Measurements from ENCODE around the gene CP.
"Not testable (repeated sequence)": the region's sequence is repeated elsewhere in the genome, so short reads cannot be mapped to it uniquely, and the experiment has no call there.

The CP gene

DNA sequence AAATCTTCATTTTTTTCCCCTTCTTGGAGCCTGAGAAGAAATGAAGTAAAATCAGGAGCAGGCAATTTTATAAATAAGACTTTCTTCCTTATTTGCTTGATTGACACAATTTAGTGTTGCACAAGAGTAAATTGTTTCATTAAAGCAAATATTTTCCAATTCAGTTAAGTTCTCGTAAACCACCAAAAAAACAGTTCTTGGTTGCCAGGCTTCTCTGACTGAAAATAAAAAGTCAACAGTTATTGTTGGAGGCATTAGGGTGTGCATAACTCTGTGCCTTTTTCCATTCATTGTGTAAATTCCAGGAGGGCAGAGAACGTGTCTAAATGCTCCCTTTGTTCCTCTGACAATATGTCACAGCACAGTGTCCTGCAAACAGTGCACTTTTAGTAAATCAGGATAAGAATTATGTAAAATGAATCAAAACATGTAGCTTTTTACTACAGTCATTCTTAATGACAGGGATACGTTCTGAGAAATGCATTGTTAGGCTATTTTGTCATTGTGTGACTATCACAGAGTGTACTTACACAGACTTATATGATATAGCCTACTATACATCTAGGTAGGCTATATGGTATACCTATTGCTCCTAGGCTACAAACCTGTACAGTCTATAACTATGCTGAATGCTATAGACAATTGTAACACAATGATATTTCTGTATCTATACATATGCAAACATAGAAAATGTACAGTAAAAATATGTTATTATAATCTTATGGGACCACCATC, at the start of gene CP:
Gene CP (minus strand): TSS at position 47 of the 735 bp plus-strand sequence. CDS start 37 bp downstream, at position 10.
- no peak for DNase-seq (ENCODE audit: low read depth, low spot score)

DNA sequence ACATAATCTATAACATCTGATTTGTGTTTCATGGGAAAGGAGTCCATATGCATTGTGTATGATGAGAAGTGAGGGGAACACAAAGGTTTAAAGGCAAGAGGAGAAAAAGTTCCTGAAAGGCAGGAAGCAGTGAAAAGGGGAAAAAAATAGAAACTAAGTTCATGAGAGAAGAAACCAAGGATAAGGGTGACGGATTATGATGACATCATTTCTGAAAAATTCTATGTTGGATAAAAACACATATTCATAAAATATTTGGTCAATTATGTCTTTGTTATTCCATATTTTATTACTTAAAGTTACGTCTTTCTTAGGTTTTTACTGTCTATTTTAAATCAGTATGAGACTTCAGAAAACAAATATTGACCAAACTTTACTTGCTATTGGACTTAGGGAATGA, 48.6 kb upstream of the CP start:
- DNase-seq (ENCODE audit: low read depth, low spot score), result no peak

DNA sequence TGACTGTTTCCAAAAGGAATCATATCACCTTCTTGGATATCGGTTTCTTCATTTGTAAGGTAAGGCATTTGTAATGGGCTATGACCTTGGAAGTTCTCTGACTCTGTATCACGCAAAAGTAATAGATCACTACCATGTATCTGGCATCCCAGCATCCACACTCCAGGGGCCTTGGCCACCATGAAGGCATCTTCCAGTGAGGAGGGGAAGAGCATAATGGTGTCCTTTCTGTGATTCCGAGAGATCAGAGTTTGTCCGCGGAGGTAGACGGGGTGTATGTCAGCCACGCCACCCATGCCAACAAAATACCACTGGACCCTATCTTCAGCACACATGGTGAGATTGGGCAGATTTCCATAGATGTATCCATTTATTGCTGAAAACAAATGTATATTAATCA, 48.1 kb upstream of the CP start:
- DNase-seq (ENCODE audit: low read depth, low spot score), result no peak

DNA sequence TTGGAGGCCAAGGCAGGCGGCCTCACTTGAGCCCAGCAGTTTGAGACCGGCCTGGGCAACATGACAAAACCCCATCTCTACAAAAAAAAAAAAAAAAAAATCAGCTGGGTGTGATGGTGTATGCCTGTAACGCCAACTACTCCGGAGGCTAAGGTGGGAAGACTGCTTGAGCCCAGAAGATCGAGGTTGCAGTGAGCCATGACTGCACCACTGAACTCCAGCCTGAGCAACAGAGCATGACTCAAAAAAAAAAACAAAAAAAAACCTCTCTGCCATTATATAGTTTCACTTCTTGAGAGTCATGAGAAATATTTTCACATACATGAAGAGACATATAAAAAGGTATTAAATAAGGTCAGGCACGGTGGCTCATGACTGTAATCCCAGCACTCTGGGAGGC, 45.9 kb upstream of the CP start:
- DNase-seq (ENCODE audit: low read depth, low spot score), result no peak

DNA sequence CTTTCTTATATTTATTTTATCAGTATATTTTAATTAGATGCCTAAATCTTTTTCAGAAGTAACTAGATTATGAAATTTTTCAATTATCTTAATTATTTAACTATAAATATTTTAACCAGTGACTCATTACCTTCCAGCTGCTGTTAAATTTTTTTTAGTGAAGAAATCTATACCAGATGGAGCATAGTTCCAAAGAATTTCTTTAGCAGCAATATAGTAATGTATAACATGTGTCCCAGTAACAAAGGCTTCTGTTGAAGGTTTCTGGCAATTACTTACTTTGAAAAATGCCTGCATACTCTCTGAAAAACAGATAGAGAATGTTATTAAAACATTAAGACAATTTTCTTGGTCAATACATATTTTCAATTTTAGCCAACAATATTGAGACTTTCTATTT, 45.1 kb upstream of the CP start:
- no peak for DNase-seq (ENCODE audit: low read depth, low spot score)

GRCh38 chr3:149263856-149264255, 42.2 kb upstream of the CP start:
- DNase-seq (ENCODE audit: low read depth, low spot score), result no peak

- no peak for DNase-seq (ENCODE audit: low read depth, low spot score)
Observed at GRCh38 chr3:149258714-149259113, 37.1 kb upstream of the CP start.

- no peak for DNase-seq (ENCODE audit: low read depth, low spot score)
Observed at GRCh38 chr3:149258298-149258697, 36.7 kb upstream of the CP start.

GRCh38 chr3:149252272-149252671, 30.6 kb upstream of the CP start:
- no peak for DNase-seq (ENCODE audit: low read depth, low spot score)

- no peak for DNase-seq (ENCODE audit: low read depth, low spot score)
Observed at GRCh38 chr3:149251186-149251585, 29.6 kb upstream of the CP start.

DNA sequence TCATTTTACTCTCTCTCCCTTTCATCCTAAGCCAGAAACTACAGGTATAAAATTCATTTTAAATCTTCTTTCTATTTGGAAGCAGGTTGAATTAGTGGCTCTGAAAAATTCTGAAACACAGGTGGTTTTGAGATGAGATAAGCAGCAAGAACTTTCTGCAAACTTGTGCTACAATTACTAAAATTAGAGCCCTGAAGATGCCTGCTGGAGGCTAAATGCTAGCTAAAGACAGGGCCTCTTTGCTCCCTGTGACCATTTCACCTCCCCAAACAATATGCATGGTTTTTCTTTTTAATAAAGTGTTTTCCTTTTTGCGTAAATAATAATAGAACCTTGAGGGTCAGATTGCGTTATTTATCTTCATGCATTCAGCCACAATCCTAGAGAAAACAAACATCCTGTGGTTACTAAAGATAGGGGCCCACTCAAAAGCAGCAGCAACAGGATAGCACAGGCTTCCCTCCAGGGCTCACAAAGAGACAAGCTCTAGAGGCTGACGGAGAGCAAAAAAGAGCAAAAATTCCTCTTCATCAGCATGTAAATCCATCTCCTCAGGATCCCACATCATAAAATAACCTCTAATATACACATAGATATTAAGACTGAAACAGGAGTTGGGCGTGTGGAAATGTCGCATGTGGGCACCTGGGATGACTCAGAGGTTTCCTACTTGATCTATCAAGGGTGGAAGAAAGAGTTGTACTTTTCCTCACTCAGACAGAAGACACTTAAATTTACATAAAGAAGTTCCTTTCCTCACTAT, 26.5 kb upstream of the CP start:
- DNase-seq (ENCODE audit: low read depth, low spot score), result no peak

DNA sequence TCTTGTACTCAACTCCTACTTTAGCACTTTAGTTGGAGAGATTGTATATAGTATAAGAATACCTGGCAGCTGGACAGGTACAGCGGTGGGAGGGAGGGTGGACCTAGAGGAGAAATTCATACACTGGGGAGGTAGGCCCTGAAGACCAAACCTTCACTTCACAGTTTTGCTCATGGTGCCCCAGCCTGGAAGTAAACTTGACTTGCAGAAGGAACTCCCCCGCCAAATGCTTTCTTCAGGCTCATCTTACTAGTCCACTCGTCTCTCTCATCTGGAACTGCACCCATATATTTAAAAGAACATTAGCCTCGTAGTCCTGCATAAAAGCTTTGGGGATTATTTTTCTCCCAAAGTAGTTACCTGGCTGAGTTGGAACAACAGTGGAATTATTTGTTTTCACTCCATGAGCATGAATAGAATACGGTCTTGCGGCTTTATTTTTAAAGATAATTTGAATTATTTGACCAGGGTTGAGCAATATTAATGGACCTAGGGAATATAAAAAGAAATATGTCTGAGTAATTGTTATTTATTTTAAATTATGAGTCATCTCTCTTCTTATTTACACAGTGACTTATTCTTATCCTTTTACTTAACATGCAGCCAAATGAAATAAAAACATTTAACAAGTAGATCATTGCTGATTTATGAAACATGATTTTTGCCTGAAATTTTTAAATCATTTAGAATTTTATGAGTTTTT, 25.5 kb upstream of the CP start:
- peak; percentile 39 for DNase-seq (ENCODE audit: low read depth, low spot score)

DNA sequence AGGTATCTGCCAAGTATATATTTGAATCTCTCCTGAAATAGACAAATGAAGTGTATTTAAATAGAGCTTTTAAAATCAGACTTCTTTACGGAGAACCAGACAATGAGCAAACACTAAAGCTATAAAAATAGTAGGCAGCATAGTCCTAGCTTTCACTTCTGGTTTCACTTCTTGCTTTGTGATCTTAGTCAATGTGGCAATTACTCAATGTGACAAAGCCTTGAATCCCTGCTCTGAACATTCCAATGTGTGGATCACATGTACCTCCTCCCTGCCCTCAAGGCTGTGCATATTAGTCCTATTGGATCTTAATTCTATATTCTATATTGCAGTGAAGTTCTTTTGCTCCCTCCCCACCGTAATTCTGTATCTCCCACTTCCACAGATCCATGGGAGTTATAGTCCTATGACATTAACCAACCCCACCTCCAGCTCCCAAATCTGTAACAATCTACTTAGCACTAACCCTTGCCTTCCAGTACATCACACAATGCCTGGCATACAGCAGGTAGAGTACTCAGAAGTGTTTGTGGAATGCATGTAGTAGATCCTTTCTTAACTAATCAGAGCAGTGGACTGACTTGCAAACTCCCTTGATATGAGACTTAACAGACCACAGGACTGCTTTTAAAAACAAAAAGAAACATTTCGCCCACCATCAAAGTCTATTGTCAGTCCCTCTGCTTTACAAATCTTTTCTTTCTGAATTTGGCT, 24.3 kb upstream of the CP start:
- DNase-seq (ENCODE audit: low read depth, low spot score), result no peak

GRCh38 chr3:149243540-149243939, 21.9 kb upstream of the CP start:
- DNase-seq (ENCODE audit: low read depth, low spot score), result no peak

DNA sequence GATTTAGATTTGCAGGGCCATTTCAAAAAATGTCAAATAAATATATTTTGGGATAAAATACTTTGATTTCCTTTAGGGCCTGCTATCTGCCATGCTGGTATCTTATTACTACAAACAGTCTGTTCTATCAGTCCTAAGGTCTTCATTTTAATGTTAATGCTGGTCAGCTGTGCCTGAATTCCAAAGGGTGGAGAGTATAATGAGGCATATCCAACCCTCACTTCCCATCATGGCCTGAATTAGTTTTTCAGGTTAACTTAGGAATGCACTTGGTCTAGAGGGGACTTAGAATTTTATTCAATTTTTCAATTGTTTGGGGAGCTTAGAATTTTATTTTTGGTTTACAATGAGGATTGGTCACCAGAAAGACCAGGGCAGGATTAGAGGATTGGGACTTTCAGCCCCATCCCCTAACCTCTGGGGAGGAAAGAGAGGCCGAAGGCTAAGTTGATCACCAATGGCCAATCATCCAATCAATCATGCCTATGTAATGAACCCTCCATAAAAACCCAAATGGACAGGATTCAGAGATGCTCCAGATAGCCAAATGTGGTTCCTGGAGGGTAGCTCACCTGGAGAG, 17.8 kb upstream of the CP start:
- no peak for DNase-seq (ENCODE audit: low read depth, low spot score)

DNA sequence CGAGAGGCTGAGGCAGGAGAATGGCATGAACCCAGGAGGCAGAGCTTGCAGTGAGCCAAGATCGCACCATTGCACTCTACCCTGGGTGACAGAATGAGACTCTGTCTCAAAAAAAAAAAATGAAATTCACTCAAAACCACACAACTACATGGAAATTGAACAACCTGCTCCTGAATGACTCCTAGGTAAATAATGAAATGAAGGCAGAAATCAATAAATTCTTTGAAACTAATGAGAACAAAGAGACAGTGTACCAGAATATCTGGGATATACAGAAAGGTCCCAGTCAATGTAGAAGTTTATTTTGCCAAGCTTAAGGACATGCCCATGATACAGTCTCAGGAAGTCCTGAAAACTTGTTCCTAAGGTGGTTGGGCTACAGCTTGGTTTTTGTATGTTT, 16.6 kb upstream of the CP start:
- not testable (repeated sequence) for DNase-seq (ENCODE audit: low read depth, low spot score)

DNA sequence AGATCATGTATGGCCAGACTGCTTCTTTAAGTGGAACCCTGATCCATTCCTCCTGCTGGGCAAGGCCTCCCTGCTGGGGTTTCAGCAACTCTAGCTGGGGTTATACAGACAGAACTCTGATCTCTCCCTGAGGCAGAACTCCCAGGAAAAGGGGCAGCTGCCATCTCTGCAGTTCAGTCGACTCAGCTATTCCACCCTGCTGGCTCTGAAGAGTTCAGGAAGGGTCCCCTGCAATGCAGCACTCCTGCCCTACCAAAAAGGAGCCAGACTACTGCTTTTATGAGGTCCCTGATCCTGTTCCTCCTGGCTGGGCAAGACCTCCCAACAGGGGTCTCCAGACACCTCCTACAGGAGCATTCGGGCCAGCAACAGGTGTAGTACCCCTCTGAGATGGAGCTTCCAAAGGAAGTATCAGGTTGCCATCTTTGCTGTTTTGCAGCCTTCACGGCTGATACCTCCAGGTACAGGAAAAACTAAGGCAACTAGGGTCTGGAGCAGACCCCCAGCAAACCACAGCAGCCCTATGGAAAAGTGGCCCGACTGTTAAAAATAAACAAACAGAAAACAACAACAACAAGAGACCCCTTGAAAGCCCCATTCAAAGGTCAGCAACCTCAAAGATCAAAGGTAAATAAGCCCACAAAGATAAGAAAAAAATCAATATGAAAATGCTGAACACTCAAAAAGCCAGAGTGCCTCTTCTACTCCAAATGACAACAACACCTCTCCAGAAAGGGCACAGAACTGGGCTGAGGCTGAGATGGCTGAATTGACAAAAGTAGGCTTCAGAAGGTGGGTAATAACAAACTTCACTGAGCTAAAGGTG, 14.2 kb upstream of the CP start:
- DNase-seq (ENCODE audit: low read depth, low spot score), result no peak

- no peak for DNase-seq (ENCODE audit: low read depth, low spot score)
Observed at GRCh38 chr3:149234671-149235245, 13.1 kb upstream of the CP start.

GRCh38 chr3:149233323-149233722, 11.7 kb upstream of the CP start:
- DNase-seq (ENCODE audit: low read depth, low spot score), result no peak

GRCh38 chr3:149231871-149232270, 10.2 kb upstream of the CP start:
- no peak for DNase-seq (ENCODE audit: low read depth, low spot score)
